HUES6 (cell line): ENCODE results near the gene SYNPO2.

Experiments
- H3K27ac ChIP-seq: 2 replicates; pipeline ENCODE4 v1.7.0; 2013; ENCODE audit warnings: low read depth, mild to moderate bottlenecking, low read length, inconsistent platforms
- H3K27me3 ChIP-seq: 2 replicates; pipeline ENCODE4 v1.6.1; 2013; ENCODE audit warnings: low read length; ENCODE audit not compliant: control insufficient read depth, insufficient read depth
- H3K36me3 ChIP-seq: 2 replicates; pipeline ENCODE4 v1.6.1; 2013; ENCODE audit warnings: low read length; ENCODE audit not compliant: control insufficient read depth, insufficient read depth
- H3K4me1 ChIP-seq: 2 replicates; pipeline ENCODE4 v1.6.1; 2013; ENCODE audit warnings: low read length; ENCODE audit not compliant: control insufficient read depth, insufficient read depth
- H3K4me3 ChIP-seq: 2 replicates; pipeline ENCODE4 v1.5.1; 2013; ENCODE audit warnings: low read depth, low read length
- H3K9ac ChIP-seq: one replicate; pipeline ENCODE4 v1.6.1; 2013; ENCODE audit warnings: mild to moderate bottlenecking, low read length
- H3K9me3 ChIP-seq: 2 replicates; pipeline ENCODE4 v1.6.1; 2013; ENCODE audit warnings: low read depth, low read length; ENCODE audit not compliant: control insufficient read depth, insufficient read depth

SYNPO2 gene

DNA sequence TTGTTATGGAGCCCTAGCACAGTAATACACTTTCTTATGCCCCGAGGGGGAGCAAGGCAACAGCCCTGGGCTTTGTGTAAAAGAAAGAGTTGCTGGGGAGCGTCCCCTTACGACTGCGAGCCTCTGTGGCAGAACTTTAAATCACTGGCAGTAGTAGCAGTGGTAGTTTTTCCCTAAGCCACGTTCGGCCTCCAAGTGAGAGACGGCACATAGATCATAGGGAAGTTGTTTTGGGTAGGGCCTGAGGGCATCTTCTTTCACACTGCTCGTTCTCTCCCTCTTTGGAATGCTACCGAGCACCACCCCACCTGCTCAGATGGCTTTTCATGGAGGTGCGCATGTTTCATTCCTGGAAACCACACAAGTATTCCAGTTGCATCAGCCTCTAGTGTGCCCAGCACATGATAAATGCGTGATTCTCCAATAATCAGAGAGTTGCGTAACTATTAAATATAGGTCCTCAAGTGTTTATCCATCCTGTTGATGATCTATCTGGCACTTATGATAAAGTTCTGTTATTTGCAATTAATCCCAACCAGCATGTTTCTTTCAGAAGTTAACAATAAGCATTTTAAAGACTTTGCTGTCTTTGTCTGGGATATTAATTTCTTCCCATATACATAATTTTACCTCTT, 7.0 kb upstream of the SYNPO2 start:
- Histone ChIP-seq H3K27ac (no peak overlapping the region), H3K4me3 (no peak overlapping the region), H3K27me3 (no peaks in the 10 kb centered on the region), H3K9ac (no peak overlapping the region), H3K4me1 (0 out of 2 replicates have a peak, but pooled peaks cover 8% of the 10 kb centered on the region), H3K36me3 (no peaks in the 10 kb centered on the region), H3K9me3 (peaks cover 15% of the 10 kb centered on the region)

- Histone ChIP-seq H3K36me3 (no peaks in the 10 kb centered on the region), H3K4me3 (no peak overlapping the region), H3K27ac (no peak overlapping the region)
These were observed 4.8 kb upstream of the SYNPO2 start for GRCh38 chr4:118883861-118884260.

DNA sequence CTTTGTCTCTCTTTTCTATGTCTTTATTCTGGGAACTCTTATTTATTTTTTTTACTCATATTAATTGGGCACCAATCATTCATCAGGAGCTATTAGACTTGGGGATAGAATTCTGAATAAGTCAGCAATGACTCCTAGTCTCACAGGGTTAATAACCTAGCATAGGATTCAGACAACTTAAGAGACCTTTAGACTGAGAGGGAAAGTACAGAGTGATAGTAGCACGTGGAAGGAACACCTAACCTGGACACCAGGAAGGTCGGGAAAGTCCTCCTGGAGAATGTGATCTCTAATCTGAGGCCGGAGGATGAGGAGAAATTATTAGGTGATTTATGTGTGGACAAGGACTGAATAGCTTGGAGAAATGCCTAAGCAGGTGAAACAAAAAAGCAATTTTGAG, 3.9 kb upstream of the SYNPO2 start:
- Histone ChIP-seq H3K27ac (no peak overlapping the region), H3K4me1 (0 out of 2 replicates have a peak, but pooled peaks cover 16% of the 10 kb centered on the region), H3K36me3 (no peaks in the 10 kb centered on the region), H3K4me3 (no peak overlapping the region), H3K9me3 (no peaks in the 10 kb centered on the region), H3K27me3 (peaks cover 7% of the 10 kb centered on the region; the same call in 1 of the 2 replicates), H3K9ac (no peak overlapping the region)

More at GRCh38 chr4:118883861-118884260, 4.8 kb upstream of the SYNPO2 start:
- Histone ChIP-seq H3K9ac (no peak overlapping the region), H3K4me1 (0 out of 2 replicates have a peak, but pooled peaks cover 11% of the 10 kb centered on the region), H3K27me3 (peaks cover under 1% of the 10 kb centered on the region; the same call in 1 of the 2 replicates), H3K9me3 (peaks cover 3% of the 10 kb centered on the region; the same call in 1 of the 2 replicates)

DNA sequence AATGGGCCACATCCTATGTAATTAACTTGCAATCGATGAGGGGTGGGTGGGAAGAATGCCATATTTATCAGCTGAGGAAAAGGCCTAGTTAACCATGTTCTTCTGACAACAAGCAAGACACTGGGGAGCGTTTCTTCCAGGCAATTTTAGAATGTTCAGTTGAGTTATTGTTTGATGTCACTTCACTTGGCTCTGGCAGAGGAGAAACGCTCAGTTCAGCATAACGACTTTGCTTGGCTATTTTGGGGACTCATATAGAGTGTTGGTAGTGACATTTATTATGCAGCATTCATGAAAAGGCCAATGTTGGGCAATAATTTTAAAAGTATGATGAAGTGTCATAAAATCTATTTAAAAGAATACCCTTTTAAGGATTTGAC, 648 bp downstream of the SYNPO2 start:
- Histone ChIP-seq H3K27me3 (peaks cover 7% of the 10 kb centered on the region; the same call in 1 of the 2 replicates), H3K9ac (no peak overlapping the region), H3K4me1 (0 out of 2 replicates have a peak, but pooled peaks cover 8% of the 10 kb centered on the region)

DNA sequence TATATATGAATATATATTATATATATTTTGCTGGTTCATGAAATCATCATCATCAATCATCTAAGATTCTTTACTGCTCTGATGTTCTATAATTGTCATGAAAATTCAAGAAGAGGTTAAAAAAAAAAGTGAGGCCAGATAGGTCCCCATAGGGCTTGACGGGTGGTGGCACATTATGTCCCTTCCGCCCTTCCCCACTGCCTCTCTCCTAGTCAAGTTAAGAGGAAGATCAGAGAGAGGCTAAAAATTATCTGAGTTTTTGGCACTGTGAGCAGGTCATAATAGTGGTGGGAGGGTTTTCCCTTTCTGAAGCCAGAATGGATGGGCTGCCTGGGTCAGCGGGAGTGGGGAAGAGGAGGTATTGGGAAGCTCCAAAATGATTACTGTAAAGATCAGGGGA, 5.4 kb downstream of the SYNPO2 start:
- Histone ChIP-seq H3K9me3 (no peaks in the 10 kb centered on the region), H3K4me3 (no peak overlapping the region), H3K9ac (no peak overlapping the region), H3K4me1 (0 out of 2 replicates have a peak, but pooled peaks cover 4% of the 10 kb centered on the region), H3K27ac (no peak overlapping the region), H3K27me3 (peaks cover 5% of the 10 kb centered on the region; the same call in 1 of the 2 replicates), H3K36me3 (no peaks in the 10 kb centered on the region)

More for the DNA sequence above, 648 bp downstream of the SYNPO2 start:
- Histone ChIP-seq H3K4me3 (peak overlapping the region; percentile 70), H3K9me3 (no peaks in the 10 kb centered on the region), H3K36me3 (no peaks in the 10 kb centered on the region), H3K27ac (no peak overlapping the region)

DNA sequence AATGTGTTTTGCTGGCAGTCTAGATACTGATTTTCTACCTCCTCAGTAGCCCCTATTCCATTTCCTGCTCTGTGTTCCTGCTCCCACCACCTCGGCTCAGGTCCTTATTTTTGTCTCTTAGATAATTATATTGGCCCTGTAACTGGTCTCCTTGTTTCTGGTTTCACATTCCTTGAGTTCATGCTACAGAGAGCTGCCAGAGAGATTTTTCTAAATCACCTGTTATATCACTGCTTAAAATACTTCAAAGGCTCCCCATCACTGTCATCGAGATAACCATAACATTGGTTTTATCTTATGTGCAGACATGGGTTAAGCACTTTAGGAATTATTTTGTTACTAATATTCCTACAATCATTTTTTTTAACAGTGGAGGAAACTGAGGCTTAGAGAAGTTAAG, 9.6 kb downstream of the SYNPO2 start:
- no peak overlapping the region for H3K9ac ChIP-seq

GRCh38 chr4:118898684-118899138, 10.1 kb downstream of the SYNPO2 start:
- Histone ChIP-seq H3K27me3 (no peaks in the 10 kb centered on the region), H3K9ac (no peak overlapping the region), H3K4me3 (no peak overlapping the region), H3K36me3 (no peaks in the 10 kb centered on the region), H3K27ac (no peak overlapping the region), H3K9me3 (no peaks in the 10 kb centered on the region), H3K4me1 (no peaks in the 10 kb centered on the region)

More for the DNA sequence above, 9.6 kb downstream of the SYNPO2 start:
- H3K27me3 ChIP-seq, result no peaks in the 10 kb centered on the region
- H3K27ac ChIP-seq, result no peak overlapping the region
- no peaks in the 10 kb centered on the region for H3K9me3 ChIP-seq
- H3K36me3 ChIP-seq, result no peaks in the 10 kb centered on the region
- no peak overlapping the region for H3K4me3 ChIP-seq
- no peaks in the 10 kb centered on the region for H3K4me1 ChIP-seq

DNA sequence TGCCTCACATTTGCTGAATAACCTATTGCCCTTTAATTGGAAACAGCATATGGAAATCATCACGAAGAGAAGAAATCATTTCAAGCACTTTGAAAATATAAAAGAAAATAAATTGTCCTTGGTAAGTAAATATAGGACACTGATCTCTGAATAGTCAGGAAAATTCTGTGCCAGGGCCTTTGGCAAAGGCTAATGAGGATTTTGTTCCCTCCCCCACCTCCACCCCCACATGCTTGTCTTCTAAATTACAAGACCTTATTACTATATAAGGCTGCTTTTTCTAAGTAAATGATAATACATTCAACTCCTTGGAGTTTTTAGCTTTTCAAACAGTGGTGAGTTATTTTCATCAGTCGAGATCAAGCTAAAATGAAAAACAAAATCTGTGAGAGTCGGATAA, 15.8 kb downstream of the SYNPO2 start:
- H3K9me3 ChIP-seq, result no peaks in the 10 kb centered on the region
- no peak overlapping the region for H3K9ac ChIP-seq
- no peaks in the 10 kb centered on the region for H3K4me1 ChIP-seq
- H3K36me3 ChIP-seq, result no peaks in the 10 kb centered on the region
- H3K4me3 ChIP-seq, result no peak overlapping the region
- H3K27ac ChIP-seq, result no peak overlapping the region
- no peaks in the 10 kb centered on the region for H3K27me3 ChIP-seq

- Histone ChIP-seq H3K27ac (no peak overlapping the region), H3K4me3 (no peak overlapping the region), H3K9me3 (no peaks in the 10 kb centered on the region)
These were observed 16.3 kb downstream of the SYNPO2 start for GRCh38 chr4:118904935-118905334.

DNA sequence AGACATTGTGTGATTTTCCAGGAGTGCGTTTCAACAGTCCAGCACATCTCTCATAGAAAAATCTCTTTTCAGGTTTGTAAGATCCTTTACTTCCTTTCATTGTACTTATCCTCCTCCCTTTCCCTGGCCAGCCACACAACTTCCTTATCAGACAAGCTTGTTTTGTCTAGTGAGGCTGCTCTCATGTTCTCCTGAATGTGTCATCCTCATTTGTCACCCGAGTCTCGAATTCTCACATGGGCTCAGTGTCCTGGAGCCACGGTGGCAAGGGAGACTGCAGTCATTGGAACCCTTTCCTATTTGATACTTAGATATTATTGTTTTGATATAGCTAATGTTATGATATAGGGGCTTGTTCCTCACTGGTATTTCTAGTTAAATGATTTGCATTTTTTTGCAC, 16.9 kb downstream of the SYNPO2 start:
- Histone ChIP-seq H3K9me3 (no peaks in the 10 kb centered on the region), H3K27me3 (no peaks in the 10 kb centered on the region), H3K4me1 (no peaks in the 10 kb centered on the region), H3K36me3 (no peaks in the 10 kb centered on the region), H3K9ac (no peak overlapping the region), H3K27ac (no peak overlapping the region), H3K4me3 (no peak overlapping the region)

More at GRCh38 chr4:118904935-118905334, 16.3 kb downstream of the SYNPO2 start:
- Histone ChIP-seq H3K9ac (no peak overlapping the region), H3K4me1 (no peaks in the 10 kb centered on the region), H3K36me3 (no peaks in the 10 kb centered on the region), H3K27me3 (no peaks in the 10 kb centered on the region)

GRCh38 chr4:118909173-118909956, 20.7 kb downstream of the SYNPO2 start:
- Histone ChIP-seq H3K4me3 (no peak overlapping the region), H3K4me1 (no peaks in the 10 kb centered on the region), H3K27me3 (no peaks in the 10 kb centered on the region), H3K36me3 (no peaks in the 10 kb centered on the region), H3K9me3 (no peaks in the 10 kb centered on the region), H3K27ac (no peak overlapping the region), H3K9ac (no peak overlapping the region)
